Measurements from ENCODE around the gene ZNF74.

DNA sequence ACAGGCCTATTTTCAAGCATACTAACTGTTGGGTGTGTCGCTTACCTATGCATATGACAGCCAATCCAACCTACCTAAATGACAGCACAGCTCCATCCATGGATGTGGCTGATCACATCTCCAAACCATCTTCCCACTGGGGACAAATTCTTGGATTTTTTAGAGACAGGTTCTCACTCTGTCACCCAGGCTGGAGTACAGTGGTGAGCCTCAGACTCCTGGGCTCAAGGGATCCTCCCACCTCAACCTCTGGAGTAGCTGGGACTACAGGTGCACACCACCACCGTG, 25.7 kb downstream of the ZNF74 start:
- no peak for TF ChIP-seq CTCF (IDR thresholded peaks at IDR 0.05)
- TF ChIP-seq EP300 (IDR thresholded peaks at IDR 0.05), result no peak

Data from suprapubic skin (tissue), 3 donors.